ENCODE measurements around the gene ST3GAL5.

The ST3GAL5 gene

DNA sequence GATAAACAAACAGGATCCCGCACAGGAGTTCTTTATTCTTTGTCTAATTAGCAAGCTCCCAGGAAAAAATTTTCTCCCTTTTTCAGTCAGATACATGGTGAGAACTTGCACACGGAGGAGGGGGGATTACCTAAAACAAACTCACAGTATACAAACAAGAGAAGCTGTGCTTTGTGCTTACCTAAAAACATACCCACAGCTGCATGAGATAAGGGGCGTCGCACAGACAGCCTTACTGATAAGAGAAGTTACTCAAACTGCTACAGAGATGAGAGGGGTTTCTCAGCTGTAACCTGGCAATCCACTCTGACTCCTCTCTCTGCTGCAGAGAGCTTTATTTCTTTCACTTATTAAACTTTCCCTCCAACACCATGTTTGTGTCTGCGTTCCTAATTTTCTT lies 32.9 kb upstream of the ST3GAL5 start:
- H3K4me3 ChIP-seq (replicated peaks; ENCODE audit: low read depth, low read length), result no peak overlapping the region
- DNase-seq (ENCODE audit: extremely low read depth, insufficient read length), result no peak
- TF ChIP-seq, protein P1, sequence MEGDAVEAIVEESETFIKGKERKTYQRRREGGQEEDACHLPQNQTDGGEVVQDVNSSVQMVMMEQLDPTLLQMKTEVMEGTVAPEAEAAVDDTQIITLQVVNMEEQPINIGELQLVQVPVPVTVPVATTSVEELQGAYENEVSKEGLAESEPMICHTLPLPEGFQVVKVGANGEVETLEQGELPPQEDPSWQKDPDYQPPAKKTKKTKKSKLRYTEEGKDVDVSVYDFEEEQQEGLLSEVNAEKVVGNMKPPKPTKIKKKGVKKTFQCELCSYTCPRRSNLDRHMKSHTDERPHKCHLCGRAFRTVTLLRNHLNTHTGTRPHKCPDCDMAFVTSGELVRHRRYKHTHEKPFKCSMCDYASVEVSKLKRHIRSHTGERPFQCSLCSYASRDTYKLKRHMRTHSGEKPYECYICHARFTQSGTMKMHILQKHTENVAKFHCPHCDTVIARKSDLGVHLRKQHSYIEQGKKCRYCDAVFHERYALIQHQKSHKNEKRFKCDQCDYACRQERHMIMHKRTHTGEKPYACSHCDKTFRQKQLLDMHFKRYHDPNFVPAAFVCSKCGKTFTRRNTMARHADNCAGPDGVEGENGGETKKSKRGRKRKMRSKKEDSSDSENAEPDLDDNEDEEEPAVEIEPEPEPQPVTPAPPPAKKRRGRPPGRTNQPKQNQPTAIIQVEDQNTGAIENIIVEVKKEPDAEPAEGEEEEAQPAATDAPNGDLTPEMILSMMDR (IDR thresholded peaks at IDR 0.05; ENCODE audit: insufficient read depth, low read length, poor library complexity, severe bottlenecking), result no peak
- H3K27me3 ChIP-seq (replicated peaks; ENCODE audit: control insufficient read depth, insufficient read depth, low read length), result no peaks in the 10 kb centered on the region
- H3K36me3 ChIP-seq (ENCODE audit: control insufficient read depth, insufficient read depth, low read length), result no peaks in the 10 kb centered on the region

DNA sequence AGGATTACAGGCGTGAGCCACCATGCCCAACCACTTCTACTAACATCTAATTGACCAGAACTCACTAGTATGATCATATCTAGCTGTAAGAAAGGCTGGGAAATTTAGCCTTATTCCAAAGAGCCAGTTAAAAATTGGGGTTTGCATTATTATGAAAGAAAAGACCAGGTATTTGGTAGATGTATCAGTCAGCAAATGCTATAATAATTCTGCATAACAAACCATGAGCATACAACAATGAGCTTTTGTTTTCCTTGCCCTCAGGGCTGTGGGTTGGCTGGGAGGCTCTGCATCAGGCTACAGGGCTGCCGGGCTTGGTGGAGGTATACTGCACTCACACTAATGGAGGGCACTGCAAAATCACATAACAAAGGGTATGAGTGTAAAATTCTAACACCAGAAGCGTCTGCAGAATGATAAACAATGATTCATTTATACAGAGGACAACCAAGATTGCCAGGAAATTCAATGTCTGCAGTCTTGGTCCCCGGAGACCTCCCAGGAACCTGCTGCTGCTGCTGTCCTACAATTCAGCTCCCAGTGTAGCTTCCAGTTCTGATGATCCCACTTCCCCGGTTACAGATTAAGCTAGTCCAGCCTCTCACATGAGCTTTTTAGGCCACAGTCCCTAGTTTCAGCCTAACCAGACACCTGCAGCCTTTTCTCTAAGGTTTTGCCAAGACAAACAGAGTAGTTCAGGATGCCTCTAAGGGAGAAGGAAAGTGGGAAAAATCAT lies 32.2 kb upstream of the ST3GAL5 start:
- H3K4me3 ChIP-seq (replicated peaks; ENCODE audit: low read depth, low read length), result no peak overlapping the region
- TF ChIP-seq, protein P1 (IDR thresholded peaks at IDR 0.05; ENCODE audit: insufficient read depth, low read length, poor library complexity, severe bottlenecking), result no peak
- DNase-seq (ENCODE audit: extremely low read depth, insufficient read length), result no peak
- no peaks in the 10 kb centered on the region for H3K27me3 ChIP-seq (replicated peaks; ENCODE audit: control insufficient read depth, insufficient read depth, low read length)
- no peaks in the 10 kb centered on the region for H3K36me3 ChIP-seq (ENCODE audit: control insufficient read depth, insufficient read depth, low read length)

DNA sequence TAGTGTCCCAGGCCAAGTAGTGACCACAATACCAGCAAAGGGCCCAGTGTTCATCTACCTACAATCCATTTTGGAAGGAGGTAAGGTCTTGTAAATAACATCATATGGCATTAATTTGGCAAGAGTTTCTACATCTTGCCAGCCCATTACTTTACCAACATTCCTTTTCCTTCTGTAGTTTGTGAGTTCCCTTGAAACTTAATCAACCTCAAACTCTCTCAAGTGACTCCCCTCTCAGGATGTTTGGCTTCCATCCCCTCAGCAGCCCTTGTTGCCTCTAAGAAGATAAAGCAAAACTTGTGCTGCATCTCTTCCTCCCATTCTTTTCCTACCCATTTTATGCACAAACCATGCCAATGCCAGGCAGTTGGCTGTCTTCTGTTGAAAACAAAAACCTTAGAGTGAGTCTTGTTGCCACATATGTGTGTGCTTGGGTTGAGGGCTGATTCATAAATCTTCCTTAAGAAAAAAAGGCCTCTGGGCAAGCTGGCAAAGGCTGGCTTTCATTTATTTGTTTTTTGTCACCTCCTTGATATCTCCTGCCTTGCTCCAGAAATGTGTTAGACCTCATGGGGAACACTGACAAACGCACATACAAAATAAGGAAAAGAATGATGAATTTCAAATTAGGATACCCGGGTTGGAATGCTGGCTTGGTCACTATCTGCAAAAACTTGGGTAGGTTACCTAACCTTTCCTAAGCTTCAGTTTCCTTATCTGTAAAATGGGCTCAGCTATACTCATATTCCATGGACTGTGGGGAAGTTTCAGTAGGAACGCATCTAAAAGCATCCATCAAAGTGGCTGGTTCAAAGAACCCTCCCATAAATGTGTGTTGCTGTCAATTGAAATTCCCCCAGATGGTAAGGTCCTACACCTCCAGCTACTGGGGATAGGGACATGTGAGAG lies 29.4 kb upstream of the ST3GAL5 start:
- no peak for DNase-seq (ENCODE audit: extremely low read depth, insufficient read length)
- TF ChIP-seq, protein P1 (IDR thresholded peaks at IDR 0.05; ENCODE audit: insufficient read depth, low read length, poor library complexity, severe bottlenecking), result no peak
- Histone ChIP-seq H3K27me3 (replicated peaks; ENCODE audit: control insufficient read depth, insufficient read depth, low read length) (no peaks in the 10 kb centered on the region), H3K36me3 (ENCODE audit: control insufficient read depth, insufficient read depth, low read length) (no peaks in the 10 kb centered on the region), H3K4me3 (replicated peaks; ENCODE audit: low read depth, low read length) (no peak overlapping the region)

DNA sequence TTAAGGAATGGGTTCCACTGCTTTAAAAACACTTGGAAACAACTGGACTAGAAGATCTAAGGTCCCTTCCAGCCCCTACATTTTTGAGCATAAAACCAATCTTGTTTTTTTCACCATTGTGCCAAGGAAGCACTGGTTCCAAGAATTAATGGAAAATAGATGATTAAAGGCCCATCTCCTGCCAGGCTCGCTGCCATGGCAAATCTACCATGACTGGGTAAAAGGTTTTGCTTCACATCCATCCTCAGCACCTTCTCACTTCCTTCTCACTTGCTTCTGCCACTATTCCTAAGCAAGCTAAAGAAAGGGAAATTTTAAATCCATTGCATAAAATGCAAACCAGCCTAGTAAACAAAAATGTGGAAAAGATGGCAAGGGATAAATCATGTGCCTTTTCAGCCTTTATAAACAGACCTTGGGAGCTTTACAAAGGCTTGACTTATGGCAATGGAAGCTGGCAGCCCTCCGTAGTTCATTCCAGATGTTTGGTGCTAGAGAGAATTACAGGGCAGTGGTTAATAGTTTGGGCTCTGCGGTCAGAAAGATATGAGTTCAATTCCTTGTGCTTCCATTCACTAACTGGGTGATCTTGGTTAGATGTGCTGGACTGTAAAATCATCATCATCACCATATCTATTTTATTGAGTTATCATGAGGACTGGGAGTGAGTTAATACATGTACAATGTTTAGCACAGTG lies 27.0 kb upstream of the ST3GAL5 start:
- no peak for DNase-seq (ENCODE audit: extremely low read depth, insufficient read length)
- TF ChIP-seq, protein P1 (IDR thresholded peaks at IDR 0.05; ENCODE audit: insufficient read depth, low read length, poor library complexity, severe bottlenecking), result no peak
- no peaks in the 10 kb centered on the region for H3K36me3 ChIP-seq (ENCODE audit: control insufficient read depth, insufficient read depth, low read length)

DNA sequence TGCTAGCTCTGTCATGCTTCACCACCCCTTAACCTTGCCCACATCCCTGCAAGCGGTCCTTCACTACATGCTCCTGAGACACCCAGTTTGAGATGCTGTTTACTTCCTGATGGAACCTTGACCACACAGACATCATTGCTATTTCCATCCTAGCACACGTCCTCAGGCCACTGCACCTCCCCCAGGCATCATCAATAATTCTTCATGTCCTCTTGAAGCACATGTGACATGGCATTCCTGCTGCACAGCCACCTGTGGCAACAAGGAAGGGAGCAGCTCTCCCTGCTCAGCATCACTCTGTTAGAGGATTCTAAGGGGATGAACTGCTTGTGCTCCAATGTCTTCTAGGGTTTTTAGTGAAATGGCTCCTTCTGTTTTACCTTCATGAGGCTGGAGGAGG lies 26.1 kb upstream of the ST3GAL5 start:
- H3K4me3 ChIP-seq (replicated peaks; ENCODE audit: low read depth, low read length), result no peak overlapping the region
- no peaks in the 10 kb centered on the region for H3K27me3 ChIP-seq (replicated peaks; ENCODE audit: control insufficient read depth, insufficient read depth, low read length)
- TF ChIP-seq, protein P1 (IDR thresholded peaks at IDR 0.05; ENCODE audit: insufficient read depth, low read length, poor library complexity, severe bottlenecking), result no peak
- H3K36me3 ChIP-seq (ENCODE audit: control insufficient read depth, insufficient read depth, low read length), result no peaks in the 10 kb centered on the region
- no peak for DNase-seq (ENCODE audit: extremely low read depth, insufficient read length)

More for the DNA sequence above, 27.0 kb upstream of the ST3GAL5 start:
- no peaks in the 10 kb centered on the region for H3K27me3 ChIP-seq (replicated peaks; ENCODE audit: control insufficient read depth, insufficient read depth, low read length)
- H3K4me3 ChIP-seq (replicated peaks; ENCODE audit: low read depth, low read length), result no peak overlapping the region

Measured in GM06990 (cell line).